ENCODE data around the gene GRK5. TPM values are rescaled to one million over a fixed set of nuclear protein-coding genes. Genes with fewer than 3 reads are reported as not detected.
"Not testable (repeated sequence)": the region's sequence is repeated elsewhere in the genome, so short reads cannot be mapped to it uniquely, and the experiment has no call there.

Gene GRK5
- total RNA-seq, 1 donor from 2014 or later = 68.7 TPM

DNA sequence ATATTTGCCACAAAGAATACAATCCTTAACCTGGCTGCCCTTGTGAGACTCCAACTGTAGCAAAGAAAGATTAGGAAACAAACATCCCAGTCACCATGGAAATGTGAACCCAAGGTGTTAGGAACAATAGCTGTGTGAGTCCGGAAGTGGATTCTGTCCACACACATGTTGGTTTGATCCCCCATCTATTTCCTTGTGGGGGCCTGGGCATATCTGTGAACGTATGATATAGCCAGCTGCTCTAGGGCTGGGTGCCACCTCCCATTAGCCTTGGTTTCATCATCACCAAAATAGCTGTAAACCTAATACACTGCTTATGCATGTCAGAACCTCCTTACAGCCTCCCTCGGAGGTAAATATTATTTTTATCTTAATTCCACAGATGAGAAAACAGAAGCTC, 26.4 kb downstream of the GRK5 start:
- Histone ChIP-seq H3K27ac (peak overlapping the region; percentile 37), H3K36me3 (no peaks in the 10 kb centered on the region), H3K9me3 (no peaks in the 10 kb centered on the region), H3K4me3 (no peak overlapping the region), H3K4me1 (peaks cover 70% of the 10 kb centered on the region), H3K27me3 (ENCODE audit: low read depth) (no peaks in the 10 kb centered on the region)
- TF ChIP-seq, protein P1, sequence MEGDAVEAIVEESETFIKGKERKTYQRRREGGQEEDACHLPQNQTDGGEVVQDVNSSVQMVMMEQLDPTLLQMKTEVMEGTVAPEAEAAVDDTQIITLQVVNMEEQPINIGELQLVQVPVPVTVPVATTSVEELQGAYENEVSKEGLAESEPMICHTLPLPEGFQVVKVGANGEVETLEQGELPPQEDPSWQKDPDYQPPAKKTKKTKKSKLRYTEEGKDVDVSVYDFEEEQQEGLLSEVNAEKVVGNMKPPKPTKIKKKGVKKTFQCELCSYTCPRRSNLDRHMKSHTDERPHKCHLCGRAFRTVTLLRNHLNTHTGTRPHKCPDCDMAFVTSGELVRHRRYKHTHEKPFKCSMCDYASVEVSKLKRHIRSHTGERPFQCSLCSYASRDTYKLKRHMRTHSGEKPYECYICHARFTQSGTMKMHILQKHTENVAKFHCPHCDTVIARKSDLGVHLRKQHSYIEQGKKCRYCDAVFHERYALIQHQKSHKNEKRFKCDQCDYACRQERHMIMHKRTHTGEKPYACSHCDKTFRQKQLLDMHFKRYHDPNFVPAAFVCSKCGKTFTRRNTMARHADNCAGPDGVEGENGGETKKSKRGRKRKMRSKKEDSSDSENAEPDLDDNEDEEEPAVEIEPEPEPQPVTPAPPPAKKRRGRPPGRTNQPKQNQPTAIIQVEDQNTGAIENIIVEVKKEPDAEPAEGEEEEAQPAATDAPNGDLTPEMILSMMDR (IDR thresholded peaks at IDR 0.05) = no peak
- intact Hi-C loops (cut with DNase I) = no loop called here
- no peak for ATAC-seq
- no peak for DNase-seq

DNA sequence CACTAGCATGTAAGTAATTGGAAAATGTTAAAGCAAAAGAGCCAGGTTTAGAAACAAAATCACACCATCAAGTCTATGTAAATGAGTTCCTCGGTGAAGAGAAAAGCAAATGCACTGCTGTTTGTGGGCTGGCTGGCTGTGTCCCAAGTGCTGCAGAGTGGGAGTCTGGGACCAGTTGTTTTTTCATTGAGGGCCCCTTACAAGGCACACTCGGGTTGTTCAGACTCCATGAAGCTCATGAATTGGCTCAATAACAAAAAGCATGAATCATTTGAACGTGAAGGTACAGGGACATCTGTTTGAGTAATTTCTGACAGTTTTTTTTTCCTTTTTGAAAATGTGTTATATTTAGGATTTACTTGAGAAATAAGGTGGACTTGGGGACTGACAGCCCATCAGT, 28.0 kb downstream of the GRK5 start:
- Histone ChIP-seq H3K36me3 (no peaks in the 10 kb centered on the region), H3K4me3 (no peak overlapping the region), H3K27ac (peak overlapping the region; percentile 5), H3K27me3 (ENCODE audit: low read depth) (no peaks in the 10 kb centered on the region), H3K9me3 (no peaks in the 10 kb centered on the region), H3K4me1 (peaks cover 72% of the 10 kb centered on the region)
- TF ChIP-seq, protein P1 (IDR thresholded peaks at IDR 0.05) = no peak
- no peak for DNase-seq
- intact Hi-C loops (cut with DNase I) = no loop called here
- no peak for ATAC-seq

DNA sequence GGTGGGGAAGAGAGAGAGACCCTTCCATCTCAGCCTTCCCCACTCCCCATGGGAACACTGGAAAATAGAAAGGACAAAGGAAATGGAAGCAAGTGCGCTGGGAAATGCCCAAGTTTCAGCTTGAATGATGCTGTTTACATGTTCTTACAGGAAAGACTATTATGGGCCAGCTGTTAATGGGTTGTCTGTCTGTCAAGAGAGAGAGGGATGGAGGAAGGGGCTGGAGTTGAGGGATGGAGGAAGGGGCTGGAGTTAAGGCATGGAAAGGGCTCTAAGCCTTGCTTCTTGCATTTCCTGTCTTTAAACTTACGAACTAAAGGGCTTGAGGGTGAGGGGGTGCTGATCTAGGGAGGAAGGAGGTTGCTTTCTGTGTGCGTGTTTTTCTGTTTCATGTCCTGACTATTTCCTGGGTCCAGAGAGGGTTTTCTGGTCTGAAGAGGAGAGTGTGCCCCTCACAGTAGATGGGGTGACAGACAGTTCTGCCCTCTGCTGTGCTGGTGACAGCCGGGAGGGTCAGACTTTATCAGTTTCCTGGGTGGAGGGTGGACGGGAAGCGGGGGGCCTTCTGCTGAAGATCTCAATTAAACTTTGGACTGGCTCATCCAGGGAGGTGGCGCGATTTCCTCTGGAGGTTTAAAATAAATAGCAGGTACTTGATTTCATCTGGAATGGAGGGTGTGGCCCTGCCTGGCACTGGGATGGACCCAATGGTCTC, 30.5 kb downstream of the GRK5 start:
- ATAC-seq (peak in 1 of 2 donors; percentile 16), DNase-seq (no peak)
- peak overlapping the region; percentile 62 for H3K27ac ChIP-seq
- H3K4me1 ChIP-seq = peaks cover 76% of the 10 kb centered on the region
- H3K27me3 ChIP-seq (ENCODE audit: low read depth) = no peaks in the 10 kb centered on the region
- intact Hi-C loops (cut with DNase I) = no loop called here
- TF ChIP-seq, protein P1 (IDR thresholded peaks at IDR 0.05) = no peak
- no peaks in the 10 kb centered on the region for H3K36me3 ChIP-seq
- no peak overlapping the region for H3K4me3 ChIP-seq
- H3K9me3 ChIP-seq = no peaks in the 10 kb centered on the region

DNA sequence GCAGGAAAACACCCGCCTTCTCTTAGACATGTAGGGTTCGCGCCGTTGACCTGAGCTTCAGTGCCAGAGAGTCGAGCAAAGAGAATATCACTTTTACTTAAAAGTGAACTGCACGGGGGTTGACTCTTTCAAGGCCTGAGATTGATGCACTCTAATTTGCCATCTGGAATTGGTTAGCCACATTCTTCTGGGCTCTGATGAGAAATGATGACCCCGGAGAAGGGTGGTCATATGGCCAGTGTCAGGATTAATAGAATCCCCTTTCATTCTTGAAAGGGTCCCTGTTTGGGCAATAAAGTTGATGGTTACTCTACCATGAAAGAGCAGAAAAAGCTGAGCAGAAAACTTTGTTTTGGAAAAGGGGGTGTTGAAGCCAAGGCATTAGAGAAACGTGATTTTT, 31.2 kb downstream of the GRK5 start:
- no peaks in the 10 kb centered on the region for H3K36me3 ChIP-seq
- no peaks in the 10 kb centered on the region for H3K9me3 ChIP-seq
- H3K27me3 ChIP-seq (ENCODE audit: low read depth) = no peaks in the 10 kb centered on the region
- TF ChIP-seq, protein P1 (IDR thresholded peaks at IDR 0.05) = no peak
- ATAC-seq = no peak
- intact Hi-C loops (cut with DNase I) = no loop called here
- H3K4me1 ChIP-seq = peaks cover 69% of the 10 kb centered on the region
- peak overlapping the region; percentile 62 for H3K27ac ChIP-seq
- DNase-seq = no peak
- no peak overlapping the region for H3K4me3 ChIP-seq

DNA sequence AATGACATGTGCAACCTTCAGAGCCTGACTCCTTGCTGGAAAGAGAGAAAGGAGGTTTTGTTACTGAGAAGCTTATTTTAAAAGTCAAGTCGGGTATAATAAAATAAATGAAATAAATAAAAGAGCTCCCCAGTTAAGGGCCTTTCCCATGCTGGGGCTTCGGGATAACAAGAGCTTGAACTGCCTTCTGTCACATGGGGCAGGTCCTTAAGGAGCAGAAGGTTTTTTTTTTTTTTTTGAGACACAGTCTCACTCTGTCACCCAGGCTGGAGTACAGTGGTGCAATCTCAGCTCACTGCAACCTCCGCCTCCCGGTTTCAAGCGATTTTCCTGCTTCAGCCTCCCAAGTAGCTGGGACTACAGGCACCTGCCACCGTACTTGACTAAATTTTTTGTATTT, 31.6 kb downstream of the GRK5 start:
- peak overlapping the region; percentile 62 for H3K27ac ChIP-seq
- H3K36me3 ChIP-seq; H3K27me3 ChIP-seq (ENCODE audit: low read depth); ATAC-seq; intact Hi-C loops (cut with DNase I); DNase-seq; H3K9me3 ChIP-seq; H3K4me3 ChIP-seq: not testable (repeated sequence)
- peaks cover 65% of the 10 kb centered on the region for H3K4me1 ChIP-seq

DNA sequence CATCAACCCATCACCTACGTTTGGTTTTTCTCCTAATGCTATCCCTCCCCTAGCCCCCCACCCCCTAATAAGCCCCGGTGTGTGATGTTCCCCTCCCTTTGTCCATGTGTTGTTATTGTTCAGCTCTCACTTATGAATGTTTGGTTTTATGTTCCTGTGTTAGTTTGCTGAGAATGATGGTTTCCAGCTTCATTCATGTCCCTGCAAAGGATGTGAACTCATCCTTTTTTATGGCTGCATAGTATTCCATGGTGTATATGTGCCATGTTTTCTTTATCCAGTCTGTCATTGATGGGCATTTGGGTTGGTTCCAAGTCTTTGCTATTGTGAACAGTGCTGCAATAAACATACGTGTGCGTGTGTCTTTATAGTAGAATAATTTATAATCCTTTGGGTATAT, 32.3 kb downstream of the GRK5 start:
- ATAC-seq; intact Hi-C loops (cut with DNase I); DNase-seq; H3K27me3 ChIP-seq (ENCODE audit: low read depth); H3K27ac ChIP-seq; H3K4me3 ChIP-seq; H3K36me3 ChIP-seq; H3K9me3 ChIP-seq: not testable (repeated sequence)
- peaks cover 58% of the 10 kb centered on the region for H3K4me1 ChIP-seq
